Amniotic epithelial cell (primary cell): Measurements from ENCODE around the gene RXRA.
"Not testable (repeated sequence)": the region's sequence is repeated elsewhere in the genome, so short reads cannot be mapped to it uniquely, and the experiment has no call there.

Experiments used
- DNase-seq: peaks from one replicate; pipeline ENCODE4 v3.0.0-alpha.2; 2010; ENCODE audit warnings: low read depth

RXRA gene

DNA sequence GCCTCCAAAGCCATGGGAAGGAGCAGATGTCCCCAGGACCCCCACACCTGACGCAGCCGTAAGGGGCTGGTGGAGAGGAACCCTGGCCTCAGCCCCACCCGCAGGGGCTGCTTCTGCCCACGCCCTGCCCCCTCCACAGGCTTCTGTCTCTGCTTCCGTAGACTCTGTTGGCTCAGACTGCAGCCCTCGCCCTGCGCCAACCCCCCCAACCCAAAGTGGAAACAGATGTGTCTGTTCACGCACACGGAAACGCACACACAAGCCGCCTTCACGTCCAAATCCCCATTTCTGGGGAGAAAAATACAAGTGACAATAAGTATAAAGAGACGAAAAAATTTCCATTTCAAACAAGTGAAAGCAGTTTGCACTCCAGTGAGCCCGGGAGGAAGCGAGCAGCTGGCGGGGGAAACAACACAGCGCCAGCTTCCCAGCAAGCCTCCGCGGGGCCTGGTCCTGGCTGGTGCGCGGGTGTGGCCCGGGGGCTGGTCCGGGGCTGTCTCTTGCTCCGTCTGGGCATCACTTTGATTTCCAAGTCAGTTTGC is 32.6 kb upstream of the RXRA start:
- no peak for DNase-seq

DNA sequence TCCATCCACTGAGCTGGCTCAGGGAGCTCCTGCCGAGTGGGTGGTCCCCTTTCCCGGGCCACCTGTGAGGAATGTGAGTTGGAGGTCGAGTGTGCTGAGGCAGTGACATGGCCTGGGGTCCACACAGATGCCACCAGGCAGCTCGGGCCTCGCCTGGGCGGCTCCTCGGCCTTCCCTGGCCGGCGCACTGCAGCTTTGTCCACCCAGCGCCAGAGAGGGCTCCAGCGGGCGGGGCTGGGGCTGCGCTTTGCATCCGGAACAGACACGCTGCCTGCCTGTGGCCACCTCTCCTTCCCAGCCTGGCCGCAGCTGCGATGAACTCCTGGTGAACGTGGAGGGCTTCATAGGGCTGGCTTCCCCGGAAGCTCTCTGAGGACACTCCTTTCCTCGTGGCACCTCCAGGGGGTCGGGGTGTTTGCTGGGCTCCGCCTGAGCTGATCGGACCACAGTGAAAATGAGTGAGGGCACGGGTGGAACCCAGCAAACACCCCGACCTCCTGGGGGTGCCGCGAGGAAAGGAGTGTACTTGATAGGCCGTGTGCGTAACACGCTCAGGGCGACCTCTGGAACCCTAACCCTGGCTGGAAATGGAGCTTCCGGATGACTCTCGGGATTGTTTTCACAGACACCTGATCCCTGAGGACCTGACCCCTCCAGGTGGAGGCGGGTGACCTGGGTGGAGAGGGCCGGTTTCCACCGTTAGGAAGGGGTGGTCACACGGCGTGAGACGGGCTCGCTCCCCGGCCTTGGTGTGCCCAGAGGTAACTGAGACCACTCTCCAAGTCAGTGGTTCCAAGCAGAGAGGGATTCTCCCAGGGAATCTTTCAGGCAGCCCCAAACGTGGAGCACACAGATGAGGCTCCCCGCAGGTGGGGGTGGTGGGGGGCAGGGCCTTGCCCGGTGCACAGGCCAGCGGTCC is 31.8 kb upstream of the RXRA start:
- no peak for DNase-seq

DNA sequence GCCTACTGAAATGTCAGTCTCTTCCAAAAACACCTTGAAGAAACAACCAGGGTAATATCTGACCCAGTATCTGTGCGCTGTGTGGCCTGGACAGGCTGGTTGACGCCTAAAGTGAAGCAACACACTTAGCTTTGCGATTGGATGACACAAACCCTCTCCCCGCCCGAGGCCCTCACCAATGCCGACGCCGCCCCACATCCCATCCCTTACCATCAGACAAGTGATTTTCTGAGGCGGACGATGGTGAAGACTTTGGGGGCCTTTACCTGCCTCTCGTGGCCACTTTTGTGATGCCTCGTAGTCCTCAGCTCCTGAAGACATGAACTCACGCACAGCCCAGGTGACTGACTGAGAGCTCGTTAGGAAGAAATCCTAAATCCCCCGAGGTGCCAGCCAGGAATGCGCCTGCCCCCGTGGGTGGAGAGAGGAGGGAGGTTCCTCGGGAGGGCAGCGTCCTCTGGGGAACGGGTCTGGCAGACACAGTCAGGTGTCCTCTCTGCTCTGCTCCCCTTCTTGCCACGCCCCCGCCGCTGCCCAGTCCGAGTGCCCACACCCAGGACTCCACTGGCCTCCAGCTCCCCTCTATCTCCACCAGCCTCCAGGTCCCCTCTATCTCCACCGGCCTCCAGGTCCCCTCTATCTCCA is 31.0 kb upstream of the RXRA start:
- no peak for DNase-seq

DNA sequence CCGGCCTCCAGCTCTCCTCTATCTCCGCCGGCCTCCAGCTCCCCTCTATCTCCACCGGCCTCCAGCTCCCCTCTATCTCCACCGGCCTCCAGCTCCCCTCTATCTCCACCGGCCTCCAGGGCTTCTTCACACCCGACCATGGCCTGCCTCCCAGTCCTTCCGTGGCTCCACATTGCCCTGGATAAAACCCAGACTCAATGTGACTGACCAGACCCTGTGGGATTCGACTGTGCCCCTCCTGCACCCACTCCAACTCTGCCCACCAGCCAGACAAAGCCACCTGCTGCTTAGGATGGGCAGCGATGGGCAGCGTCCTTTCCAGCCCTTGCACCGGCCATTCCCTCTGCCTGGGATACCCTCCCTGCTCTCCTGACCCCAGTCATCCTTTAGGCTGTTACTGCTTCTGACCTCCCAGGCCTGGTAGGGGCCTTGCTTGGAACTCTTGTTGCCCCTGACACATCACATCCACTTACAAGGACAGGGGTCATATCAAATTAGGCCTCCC is 30.5 kb upstream of the RXRA start:
- DNase-seq: no peak

DNA sequence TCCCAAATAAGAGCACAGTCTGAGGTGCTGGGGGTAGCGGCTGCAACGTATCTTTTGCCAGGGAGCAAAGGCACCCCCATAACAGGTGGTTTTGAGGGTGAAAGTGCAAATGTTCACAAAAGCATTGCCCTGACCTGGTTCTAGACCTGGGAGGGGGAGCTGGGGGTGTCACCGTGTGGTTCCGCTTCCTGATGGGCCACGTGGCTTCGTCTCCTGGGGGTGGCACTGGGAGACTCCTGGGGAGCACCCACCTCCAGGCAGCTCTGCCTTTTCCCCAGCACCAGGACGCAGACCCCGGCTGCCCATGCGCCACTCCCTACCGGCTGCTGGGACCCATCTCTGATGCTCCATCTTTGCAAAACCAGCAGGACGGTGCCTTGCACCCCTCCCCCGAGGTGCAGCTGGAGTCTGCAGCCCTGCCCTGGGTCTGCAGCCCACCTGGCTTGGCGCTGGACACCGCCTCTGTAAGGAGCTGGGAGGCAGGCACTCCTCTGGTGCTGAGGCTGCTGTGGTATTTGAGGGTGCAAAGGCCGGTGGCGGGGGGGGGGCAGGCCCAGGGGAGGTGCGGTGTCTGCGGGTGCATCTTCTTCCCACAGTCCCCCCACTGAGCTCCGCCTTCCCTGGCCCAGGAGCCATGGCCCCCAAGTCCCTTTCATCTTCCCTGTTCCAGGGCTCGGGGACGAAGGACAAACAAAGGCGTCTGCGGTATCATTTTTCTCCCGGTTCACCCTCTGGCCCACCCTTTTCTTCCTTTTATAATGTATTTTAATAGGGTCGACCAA is 29.8 kb upstream of the RXRA start:
- DNase-seq: no peak

DNA sequence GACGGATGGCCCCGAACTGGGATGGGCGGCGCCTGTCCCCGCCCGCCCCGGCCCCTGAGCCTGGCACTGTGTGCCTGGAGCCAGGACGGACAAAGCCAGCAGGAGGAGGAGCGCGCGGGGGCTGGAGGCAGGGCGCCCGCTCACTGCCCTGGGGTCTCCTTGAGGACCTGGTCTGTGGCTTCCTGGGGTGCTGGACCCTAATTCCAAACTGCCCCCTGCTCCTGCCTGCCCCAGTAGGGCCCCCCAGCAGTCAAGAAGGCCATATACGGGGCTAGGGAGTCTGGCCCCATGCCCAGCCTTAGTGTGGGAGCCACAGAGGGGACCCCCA is 29.2 kb upstream of the RXRA start:
- DNase-seq: no peak

DNA sequence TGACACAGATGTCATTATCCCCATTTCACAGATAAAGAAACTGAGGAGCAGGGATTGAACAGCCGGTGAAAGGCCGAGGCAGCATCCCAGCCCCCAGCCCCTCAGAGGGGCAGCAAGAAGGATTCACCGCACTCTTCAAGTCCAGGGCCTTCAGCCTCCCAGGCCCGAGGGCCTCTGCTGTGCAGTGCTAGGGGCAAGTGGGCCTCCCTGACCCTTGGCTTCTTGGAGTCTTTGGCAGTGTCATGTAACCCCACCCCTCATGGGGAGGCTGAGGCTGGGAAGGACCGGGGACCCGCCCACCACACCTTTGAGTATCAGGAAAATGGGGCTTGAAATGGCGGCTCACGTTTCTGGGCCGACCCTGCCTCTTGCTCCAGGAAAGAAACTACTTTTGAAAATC is 28.7 kb upstream of the RXRA start:
- DNase-seq: no peak

DNA sequence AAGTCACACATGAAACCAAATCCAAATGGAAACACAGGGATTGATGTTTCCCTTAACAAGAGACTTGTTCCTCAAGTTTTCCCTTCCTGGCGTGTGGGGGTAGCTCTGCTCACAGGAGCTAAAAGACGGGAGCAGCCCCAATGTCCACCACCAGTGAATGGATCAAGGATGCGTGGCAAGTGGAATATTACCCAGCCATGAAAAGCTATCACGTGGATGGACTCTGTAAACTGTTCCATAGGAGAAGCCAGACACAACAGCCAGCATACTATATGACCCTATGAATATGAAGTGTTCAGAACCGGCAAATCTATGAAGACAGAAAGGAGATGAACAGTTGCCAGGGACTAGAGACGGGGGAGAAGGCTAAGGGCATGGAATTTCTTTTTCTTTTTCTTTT is 28.3 kb upstream of the RXRA start:
- no peak for DNase-seq

DNA sequence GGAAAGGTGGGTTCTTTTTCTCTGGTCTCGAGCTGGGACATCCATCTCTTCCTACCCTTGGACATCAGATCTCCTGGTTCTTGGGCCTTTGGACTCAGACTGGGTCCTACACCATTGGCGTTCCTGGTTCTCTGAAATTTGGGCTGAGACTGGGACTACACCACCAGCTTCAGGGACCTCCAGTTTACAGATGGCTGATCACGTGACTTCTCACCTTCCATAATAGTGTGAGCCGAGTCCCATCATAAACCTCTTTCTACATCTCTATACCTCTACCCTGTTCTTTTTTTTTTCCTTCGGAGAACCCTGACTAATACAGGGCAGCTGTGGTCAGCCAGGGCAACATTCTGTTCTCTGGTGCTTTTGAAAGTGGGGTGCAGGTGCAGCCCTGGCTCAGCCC is 27.2 kb upstream of the RXRA start:
- DNase-seq: no peak

DNA sequence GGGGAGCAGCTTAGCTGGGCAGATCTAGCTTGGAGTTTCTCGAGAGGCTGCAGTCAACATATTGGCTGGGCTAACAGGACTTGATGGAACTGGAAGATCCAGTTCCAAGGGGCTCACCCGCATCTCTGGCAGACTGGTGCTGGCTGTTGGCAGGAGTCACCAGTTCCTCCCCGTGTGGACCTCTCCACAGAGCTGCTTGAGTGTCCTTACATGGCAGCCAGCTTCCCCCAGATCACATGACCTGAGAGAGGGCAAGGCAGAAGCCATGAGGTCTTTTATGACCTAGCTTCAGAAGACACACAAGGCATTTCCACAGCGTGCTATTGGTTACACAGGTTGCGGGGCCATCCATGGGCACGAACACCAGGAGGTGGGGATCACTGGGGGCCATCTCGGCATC is 26.4 kb upstream of the RXRA start:
- DNase-seq: no peak

DNA sequence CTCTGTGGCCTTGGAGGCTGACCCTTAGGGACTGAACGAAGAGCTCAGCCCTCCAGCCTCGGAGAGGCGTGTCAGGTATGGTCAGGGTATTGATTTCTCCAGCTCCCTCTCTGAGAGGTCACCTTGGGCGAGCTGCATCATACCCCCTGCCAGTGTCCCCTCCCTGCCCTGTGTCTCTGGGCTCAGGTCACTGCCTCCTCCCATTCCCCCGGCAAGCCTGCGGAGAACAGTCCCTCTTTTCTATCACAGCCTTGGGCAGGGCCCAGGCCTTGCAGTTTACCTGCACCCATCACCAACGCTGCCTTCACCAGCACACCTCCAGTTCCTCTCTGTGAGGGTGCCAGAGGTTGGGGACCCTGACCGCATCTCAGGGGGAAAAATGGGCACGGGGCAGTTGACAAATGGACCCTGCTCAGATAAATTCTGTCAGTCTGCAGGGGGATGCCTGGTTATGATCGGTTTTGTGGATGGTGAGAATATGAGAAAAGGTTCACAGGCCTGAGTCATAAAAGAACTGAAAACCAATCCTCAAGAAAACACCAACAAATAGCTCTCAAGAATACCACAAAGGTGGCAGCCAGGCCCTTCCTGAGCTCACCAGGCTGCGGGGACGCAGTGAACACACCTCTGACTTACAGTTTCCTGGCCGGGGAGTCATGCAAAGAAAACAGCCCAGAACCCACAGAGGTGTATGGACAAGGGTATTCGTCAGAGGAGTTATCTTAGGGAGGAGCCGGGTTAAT is 24.7 kb upstream of the RXRA start:
- no peak for DNase-seq

DNA sequence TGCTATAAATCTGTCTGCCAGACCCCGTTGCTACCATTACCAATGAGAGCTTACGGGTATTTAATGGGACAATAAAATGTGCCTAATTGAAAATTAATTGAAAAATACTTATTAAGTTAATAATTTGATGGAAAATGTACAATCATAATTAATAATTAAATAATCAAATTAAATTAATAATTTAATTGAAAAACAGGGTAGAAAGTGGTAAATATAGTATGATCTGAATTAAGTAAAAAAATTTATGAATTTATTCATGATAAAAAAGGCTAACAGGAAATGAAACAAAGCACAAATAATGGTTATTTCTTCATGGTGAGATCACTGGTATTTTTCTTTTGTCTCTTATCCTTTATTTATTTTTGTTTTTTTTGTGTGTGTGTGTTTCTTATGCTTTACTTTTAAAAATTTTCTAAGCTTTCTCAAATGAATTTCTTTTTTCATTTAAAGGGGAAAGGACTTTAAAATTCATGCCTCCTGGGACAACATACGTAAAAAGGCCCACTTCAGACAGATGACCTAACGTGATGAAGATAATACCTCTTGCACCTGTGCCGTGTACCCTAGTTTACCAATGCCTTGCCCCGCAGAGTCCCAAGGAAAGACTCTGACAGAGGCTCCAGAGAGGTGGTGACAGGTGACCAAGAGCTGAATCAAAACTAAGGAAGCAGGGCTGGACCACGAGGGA is 24.0 kb upstream of the RXRA start:
- no peak for DNase-seq

DNA sequence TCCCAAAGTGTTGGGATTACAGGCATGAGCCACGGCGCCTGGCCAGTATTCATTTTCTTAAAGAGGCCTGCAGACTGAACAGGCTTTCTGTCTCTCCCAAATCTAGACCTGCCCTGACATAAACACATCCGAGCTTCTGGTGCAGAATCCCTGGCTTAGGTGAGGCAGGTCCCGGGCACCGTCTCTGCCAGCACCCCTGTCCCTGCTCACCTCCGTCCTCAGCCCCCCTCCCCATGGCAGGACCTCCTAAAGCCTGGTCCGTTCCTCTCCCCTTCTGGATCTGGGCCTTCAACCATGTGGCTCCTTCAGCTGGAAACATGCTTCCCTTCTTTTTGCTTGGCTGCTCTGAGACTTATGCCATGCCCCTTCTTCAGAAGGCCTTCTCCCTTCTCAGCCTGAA is 22.7 kb upstream of the RXRA start:
- DNase-seq: no peak

DNA sequence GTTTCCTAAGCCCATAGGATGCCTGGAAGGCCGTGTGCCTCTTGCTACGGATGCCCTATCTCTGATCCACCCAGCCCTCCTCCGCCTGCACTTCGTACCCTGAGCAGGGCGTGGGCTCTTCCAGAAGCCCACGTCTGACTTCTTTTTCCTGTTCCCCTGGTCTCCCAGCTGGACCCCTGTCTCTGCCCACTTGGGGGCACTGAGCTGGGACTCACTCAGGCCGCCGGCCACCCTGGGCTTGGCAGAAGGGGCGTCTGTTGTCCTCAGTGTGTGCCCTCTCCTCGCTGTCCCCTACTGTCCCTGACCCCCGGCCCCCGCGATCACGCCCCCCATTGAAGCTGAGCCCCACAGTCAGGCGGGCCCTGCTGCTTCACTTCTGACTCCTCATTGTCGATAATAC is 22.0 kb upstream of the RXRA start:
- DNase-seq: no peak

DNA sequence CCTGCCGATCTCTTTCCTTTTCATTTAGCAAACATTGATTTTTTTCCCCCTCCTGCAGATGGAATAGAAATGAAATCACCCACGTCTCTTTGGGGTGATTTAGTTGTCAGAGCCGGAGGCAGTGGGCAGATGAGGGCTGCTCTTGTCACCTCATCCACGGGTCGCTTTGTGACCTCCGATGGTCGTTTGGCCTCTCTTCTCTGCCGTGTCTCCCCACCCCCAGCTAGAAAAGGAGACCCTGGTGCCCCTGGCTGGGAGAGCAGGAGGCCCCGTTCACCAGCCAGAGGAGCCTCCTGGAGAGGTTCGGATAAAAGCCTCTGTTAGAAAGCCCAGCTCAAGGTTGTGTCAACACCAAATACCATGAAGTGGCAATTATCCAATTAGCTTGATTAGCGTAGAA is 21.6 kb upstream of the RXRA start:
- DNase-seq: no peak

DNA sequence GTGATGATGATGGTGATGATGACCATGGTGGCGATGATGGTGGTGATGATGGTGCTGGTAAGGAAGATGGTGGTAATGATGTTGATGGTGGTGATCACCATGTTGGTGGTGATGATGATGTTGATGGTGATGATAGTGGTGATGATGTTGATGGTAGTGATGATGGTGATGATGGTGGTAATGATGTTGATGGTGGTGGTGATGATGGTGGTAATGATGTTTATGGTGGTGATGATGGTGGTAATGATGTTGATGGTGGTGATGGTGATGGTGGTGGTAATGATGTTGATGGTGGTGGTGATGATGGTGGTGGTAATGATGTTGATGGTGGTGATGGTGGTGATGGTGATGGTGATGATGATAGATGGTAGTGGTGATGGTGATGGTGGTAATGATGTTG is 20.7 kb upstream of the RXRA start:
- DNase-seq: no peak

DNA sequence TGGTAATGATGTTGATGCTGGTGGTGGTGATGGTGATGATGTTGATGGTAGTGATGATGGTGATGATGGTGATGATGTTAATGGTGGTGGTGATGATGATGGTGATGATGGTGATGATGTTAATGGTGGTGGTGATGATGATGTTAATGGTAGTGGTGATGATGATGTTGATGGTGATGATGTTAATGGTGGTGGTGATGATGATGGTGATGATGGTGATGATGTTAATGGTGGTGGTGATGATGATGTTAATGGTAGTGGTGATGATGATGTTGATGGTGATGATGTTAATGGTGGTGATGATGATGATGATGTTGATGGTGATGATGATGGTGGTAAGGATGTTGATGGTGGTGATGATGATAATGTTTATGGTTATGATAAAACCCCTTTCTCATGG is 20.2 kb upstream of the RXRA start:
- not testable (repeated sequence) for DNase-seq

DNA sequence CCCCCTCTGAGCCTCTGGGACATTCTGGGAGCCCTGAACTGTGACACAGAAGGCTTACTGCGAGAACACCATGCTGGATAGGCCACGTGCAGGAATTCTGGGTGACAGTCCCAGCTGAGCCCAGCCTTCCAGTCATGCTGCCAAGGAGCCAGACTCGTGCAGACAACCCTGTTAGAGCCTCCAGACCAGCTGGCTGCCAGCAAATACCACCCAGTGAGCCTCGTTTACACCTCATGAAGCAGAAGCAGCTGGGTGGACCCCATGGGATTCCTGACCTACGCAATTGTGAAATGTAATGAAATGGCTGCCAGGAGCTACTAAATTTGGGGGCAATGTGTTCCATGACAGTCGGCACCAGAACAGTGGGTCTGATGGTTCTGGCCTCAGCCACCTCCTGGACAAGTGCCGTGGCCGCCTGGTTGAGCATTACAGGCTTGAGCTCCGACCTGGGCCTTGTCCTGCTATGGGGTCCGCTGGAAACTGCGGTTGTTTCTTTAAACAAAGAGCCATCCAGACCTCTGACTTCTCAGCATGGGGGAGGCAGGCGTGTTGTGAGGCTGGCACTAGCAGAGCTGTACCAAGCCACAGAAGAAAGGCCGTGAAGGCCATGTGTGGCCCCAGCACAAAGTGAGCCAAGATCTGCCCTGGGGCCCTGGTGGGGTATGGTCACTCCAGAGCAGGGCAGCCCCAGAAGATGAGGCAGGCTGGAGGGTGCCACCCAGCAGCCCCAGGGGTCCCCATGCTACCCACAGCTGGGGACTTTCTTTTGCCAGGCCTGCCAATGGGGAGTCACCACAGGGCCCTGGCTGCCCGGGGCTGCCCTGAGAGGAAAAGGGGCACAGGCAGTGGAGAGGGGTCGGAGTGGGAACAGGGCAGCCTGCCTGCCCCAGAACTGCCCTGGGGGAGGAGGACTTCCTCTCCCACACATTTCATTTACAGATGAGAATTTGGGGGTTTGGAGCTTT is 19.3 kb upstream of the RXRA start:
- DNase-seq: no peak

DNA sequence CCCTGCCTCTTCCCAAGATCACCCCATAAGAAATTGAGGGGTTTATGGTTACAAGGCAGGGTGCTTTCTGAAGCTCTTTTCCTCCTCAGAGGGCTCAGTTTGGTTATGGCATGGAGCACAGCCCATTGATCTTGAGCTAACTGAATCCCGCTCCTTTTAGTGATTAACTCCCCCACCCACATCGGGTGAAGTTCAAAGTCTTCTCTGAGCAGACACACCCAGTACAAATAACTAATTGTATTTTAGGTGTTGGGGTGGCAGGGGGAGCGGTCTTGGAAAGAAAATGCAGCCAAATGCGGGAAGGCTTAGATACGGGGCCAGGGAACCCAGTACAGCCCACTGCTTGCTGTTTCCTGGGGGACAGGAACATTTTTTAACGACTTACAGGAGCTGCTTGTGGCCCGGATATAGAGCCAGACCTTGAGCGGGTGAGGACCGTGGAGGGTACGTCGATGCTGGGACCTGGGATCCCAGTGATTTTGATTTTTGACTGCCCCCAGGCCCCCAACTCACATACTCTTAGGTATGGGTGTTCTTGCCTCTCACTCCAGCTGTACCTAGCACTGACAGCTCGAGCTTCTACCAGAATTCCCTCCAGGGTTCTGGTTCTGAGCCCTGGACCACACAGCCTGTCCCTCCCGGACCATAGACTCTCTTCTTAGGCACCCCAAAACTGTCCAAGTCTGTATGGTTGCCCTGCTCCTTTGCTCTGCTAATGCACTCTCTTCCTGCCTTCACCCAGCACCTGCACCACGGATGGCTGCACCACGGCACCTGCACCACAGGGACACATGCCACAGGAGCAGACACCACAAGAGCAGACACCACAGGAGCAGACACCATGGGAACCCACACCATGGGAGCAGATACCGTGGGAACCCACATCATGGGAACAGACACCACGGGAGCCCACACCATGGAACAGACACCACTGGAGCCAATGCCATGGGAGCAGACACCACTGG is 18.3 kb upstream of the RXRA start:
- DNase-seq: no peak
